Activated CD4-positive, alpha-beta T cell treated with anti-CD3 and anti-CD28 coated beads, Interleukin-2, amount 50 U/mL, for 16 hours (primary cell): ENCODE results near the gene GPR89A.

Experiments
- DNase-seq: peaks from one replicate; pipeline ENCODE4 v3.0.0-alpha.2; 2020

The GPR89A gene

DNA sequence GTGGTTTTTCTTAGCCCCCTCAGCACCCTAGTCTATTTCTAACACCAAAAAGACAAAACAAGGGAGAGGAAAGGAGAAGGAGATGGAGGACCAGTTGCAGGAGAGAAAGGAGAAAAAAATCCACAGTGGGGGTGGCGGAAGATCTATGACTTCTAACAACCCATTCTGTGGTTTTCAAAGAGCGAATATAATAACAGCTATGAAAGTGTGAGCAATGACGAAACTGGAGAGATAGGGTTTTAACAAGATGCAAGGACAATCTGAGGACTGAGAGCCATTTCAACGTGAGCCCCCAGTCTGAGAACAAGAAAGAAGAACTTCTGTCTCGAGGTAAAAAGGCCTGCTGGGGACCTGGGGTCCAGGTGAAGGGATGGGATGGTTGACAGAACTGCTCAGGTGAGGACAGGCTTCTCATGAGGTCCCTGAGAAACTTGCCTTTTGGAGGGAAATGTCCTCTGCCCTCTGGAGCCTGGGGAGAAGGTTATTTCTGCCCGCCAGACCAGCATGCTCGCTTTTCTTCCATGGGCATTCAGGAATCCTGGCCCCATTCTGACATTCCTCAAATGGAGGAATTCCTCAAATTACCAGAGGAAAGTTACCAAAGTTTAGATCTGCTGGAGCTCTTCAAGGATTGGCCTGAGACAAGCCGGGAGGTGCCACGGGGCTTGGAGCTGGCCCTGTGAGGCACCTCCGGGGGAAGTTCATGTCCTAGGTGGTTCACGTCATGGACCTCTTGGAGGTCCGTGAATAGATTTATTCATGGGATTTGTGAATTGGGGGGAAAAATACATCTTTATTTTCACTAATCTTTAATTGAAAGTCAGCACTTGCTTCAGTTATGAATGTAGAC lies 111.7 kb downstream of the GPR89A start, which contains the start of gene CD160:
Gene CD160, plus strand, starts transcription at position 270 of the 850 bp plus-strand sequence. CDS start 8,829 bp downstream, outside the sequence.
- DNase-seq, result peak; percentile 52
